Activated CD8-positive, alpha-beta T cell treated with anti-CD3 and anti-CD28 coated beads for 36 hours (primary cell): Measurements from ENCODE around the gene IRS1. TPM values are rescaled to one million over a fixed set of nuclear protein-coding genes. Genes with fewer than 3 reads are reported as not detected.

ENCODE experiments used
- ATAC-seq: fragments of 200-7000 bp; cut with Tn5 transposase; one replicate; pipeline ENCODE4 v1.10.0; 2021; ENCODE audit warnings: mild to moderate bottlenecking, moderate library complexity
- CTCF ChIA-PET: fragments of 350-600 bp; sonication (Branson Sonifier 250); formaldehyde crosslinking; loops from one replicate; lab custom pipeline; 2021; ENCODE audit warnings: antibody characterized with exemption; lab: Charles Lee
- POLR2A ChIA-PET: fragments of 350-600 bp; sonication (Branson Sonifier 250); formaldehyde crosslinking; loops from one replicate; lab custom pipeline; 2021; ENCODE audit warnings: antibody characterized with exemption; lab: Charles Lee
- DNase-seq: peaks from one replicate; pipeline ENCODE4 v3.0.0-alpha.2; 2020
- H3K27ac Mint-ChIP-seq: one replicate; pipeline ENCODE4 v1.8.0; 2021; ENCODE audit warnings: mild to moderate bottlenecking, mixed read lengths
- H3K27me3 Mint-ChIP-seq: one replicate; pipeline ENCODE4 v1.8.0; 2021; ENCODE audit warnings: mixed read lengths
- H3K36me3 Mint-ChIP-seq: one replicate; pipeline ENCODE4 v1.8.0; 2021; ENCODE audit warnings: low read depth, mixed read lengths
- H3K4me1 Mint-ChIP-seq: one replicate; pipeline ENCODE4 v1.8.0; 2021; ENCODE audit warnings: low read depth, mixed read lengths
- H3K4me3 Mint-ChIP-seq: one replicate; pipeline ENCODE4 v1.8.0; 2021; ENCODE audit warnings: mild to moderate bottlenecking, moderate library complexity, mixed read lengths
- H3K9me3 Mint-ChIP-seq: one replicate; pipeline ENCODE4 v1.8.0; 2021; ENCODE audit warnings: mixed read lengths
- CTCF ChIP-seq: fragments of 200-600 bp; IDR thresholded peaks from one replicate; pipeline ENCODE4 v1.8.0; 2022; ENCODE audit warnings: antibody characterized with exemption, mild to moderate bottlenecking
- intact Hi-C: fragments of 100-400 bp; cut with micrococcal nuclease; formaldehyde crosslinking; loops from one replicate; pipeline ENCODE4 v1.10.0; 2022
- total RNA-seq, 2 experiments: library from RNA; stranded (reverse); gene quantifications; one replicate each; pipeline ENCODE4 v1.2.3, GENCODE V29; 2021

IRS1 gene
- total RNA-seq, 2 experiments from 2014 or later = 3.5 to 4.0 TPM

DNA sequence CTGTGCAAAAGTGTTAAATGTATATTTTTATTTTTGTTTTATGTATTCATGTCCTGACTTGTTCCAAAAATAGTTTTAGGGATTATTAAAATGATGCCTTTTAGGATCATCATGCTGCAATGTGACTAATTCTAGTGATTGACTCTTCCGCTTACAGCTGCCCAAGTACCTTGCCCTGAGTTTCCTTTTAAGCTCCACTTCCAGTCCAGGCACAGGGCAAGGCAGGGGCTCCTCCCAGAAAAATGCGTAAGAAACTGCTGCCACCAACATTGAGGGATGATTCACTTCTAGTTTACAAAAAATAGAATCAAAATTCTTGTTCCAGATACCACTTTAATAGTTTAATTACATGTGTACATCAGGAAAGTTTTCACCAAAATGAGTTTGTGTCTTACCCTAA, 116.4 kb downstream of the IRS1 start:
- ATAC-seq = no peak
- intact Hi-C loops = no loop called here
- Mint-ChIP-seq H3K36me3 (no peaks in the 10 kb centered on the region), H3K4me1 (no peaks in the 10 kb centered on the region), H3K27me3 (peaks cover 2% of the 10 kb centered on the region), H3K27ac (no peak overlapping the region), H3K4me3 (no peak overlapping the region), H3K9me3 (no peaks in the 10 kb centered on the region)
- no peak for DNase-seq
- POLR2A ChIA-PET = no interaction called here
- no peak for TF ChIP-seq CTCF
- CTCF ChIA-PET = no interaction called here

Other genes with a start within 250 kb of the IRS1 start
- 10 to 100 TPM; 34.3 to 35.9 TPM for gene RHBDD1, start 36.2 kb upstream of the IRS1 start, total RNA-seq